Type B pancreatic cell (in vitro differentiated cells): ENCODE results near the gene SHCBP1L. TPM values are rescaled to one million over a fixed set of nuclear protein-coding genes. Genes with fewer than 3 reads are reported as not detected.

Experiments used
- DNase-seq: peaks from one replicate; pipeline ENCODE4 v3.0.0; 2021; ENCODE audit warnings: mixed read lengths; ENCODE audit not compliant: unreplicated experiment; ENCODE audit errors: extremely low spot score
- H3K27ac Mint-ChIP-seq: 2 replicates; pipeline ENCODE4 v1.8.0; 2021; ENCODE audit warnings: mild to moderate bottlenecking, mixed read lengths
- H3K27me3 Mint-ChIP-seq: 2 replicates; pipeline ENCODE4 v1.8.0; 2021; ENCODE audit warnings: mixed read lengths
- H3K36me3 Mint-ChIP-seq: 2 replicates; pipeline ENCODE4 v1.8.0; 2021; ENCODE audit warnings: mixed read lengths
- H3K4me1 Mint-ChIP-seq: one replicate; pipeline ENCODE4 v1.8.0; 2021; ENCODE audit warnings: mixed read lengths; ENCODE audit not compliant: unreplicated experiment
- H3K4me3 Mint-ChIP-seq: 2 replicates; pipeline ENCODE4 v1.8.0; 2021; ENCODE audit warnings: mild to moderate bottlenecking, mixed read lengths
- H3K9me3 Mint-ChIP-seq: 2 replicates; pipeline ENCODE4 v1.8.0; 2021; ENCODE audit warnings: mixed read lengths
- total RNA-seq: library from RNA; stranded (reverse); gene quantifications from 2 replicates; pipeline ENCODE4 v1.2.1, GENCODE V29; 2021; ENCODE audit warnings: low replicate concordance
- TF ChIP-seq, protein P1 (sequence below): fragments of 200-600 bp; sonication (generic); conservative IDR thresholded peaks from 2 replicates; pipeline ENCODE4 v1.5.0; 2021; ENCODE audit warnings: antibody characterized with exemption, mild to moderate bottlenecking

SHCBP1L gene
- total RNA-seq, 1 donor from 2014 or later, result not detected

DNA sequence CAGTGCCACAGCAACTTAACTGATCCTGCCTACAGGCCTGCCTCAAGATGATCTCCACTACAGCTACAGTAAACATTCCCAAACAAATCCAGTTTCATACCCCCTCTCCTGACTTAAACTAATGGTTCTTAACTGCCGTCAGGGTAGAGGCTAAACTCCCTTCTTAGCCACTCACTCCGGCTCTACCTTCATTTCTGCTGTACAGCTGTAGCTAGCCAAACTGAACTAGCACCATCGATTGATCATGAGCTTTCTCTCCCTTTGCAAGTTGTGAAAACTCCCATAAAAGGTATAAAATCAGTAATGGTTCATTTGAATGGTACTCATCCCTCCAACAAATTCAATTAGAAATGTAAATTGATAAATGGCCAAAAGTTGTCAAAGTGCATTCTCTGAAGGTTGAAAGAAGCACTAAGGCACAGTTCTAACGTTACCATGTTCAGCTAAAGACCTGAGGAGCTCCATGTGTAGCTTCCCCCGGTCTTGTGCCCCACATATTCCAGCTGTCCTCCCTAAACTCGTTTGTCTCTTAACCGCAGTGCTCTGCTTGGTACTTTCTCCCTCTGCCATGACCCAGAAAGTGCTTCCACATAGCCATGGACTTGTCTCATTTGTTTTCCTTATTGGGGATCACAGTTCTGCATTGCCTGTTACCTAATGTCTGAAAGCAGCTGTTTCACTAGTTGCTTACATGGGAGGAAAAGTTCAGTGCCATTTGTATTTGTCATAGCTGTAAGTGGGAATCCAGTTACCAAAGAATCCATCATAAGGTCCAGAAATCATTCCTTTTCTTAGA lies 64.0 kb downstream of the SHCBP1L start:
- Mint-ChIP-seq H3K4me1 (no peaks in the 10 kb centered on the region), H3K27me3 (no peaks in the 10 kb centered on the region), H3K27ac (no peak overlapping the region), H3K36me3 (peaks cover 42% of the 10 kb centered on the region), H3K4me3 (no peak overlapping the region), H3K9me3 (no peaks in the 10 kb centered on the region)
- no peak for DNase-seq
- TF ChIP-seq, protein P1, sequence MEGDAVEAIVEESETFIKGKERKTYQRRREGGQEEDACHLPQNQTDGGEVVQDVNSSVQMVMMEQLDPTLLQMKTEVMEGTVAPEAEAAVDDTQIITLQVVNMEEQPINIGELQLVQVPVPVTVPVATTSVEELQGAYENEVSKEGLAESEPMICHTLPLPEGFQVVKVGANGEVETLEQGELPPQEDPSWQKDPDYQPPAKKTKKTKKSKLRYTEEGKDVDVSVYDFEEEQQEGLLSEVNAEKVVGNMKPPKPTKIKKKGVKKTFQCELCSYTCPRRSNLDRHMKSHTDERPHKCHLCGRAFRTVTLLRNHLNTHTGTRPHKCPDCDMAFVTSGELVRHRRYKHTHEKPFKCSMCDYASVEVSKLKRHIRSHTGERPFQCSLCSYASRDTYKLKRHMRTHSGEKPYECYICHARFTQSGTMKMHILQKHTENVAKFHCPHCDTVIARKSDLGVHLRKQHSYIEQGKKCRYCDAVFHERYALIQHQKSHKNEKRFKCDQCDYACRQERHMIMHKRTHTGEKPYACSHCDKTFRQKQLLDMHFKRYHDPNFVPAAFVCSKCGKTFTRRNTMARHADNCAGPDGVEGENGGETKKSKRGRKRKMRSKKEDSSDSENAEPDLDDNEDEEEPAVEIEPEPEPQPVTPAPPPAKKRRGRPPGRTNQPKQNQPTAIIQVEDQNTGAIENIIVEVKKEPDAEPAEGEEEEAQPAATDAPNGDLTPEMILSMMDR, result no peak

DNA sequence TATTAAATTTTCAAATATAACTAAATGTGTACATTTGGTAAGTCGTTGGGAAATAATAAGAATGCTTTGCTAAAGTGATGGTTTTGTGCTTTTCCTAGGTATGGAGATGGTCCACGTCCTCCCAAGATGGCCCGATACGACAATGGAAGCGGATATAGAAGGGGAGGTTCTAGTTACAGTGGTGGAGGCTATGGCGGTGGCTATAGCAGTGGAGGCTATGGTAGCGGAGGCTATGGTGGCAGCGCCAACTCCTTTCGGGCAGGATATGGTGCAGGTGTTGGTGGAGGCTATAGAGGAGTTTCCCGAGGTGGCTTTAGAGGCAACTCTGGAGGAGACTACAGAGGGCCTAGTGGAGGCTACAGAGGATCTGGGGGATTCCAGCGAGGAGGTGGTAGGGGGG lies 66.0 kb downstream of the SHCBP1L start:
- no peak for DNase-seq
- TF ChIP-seq, protein P1, result no peak
- no peaks in the 10 kb centered on the region for H3K9me3 Mint-ChIP-seq
- H3K27ac Mint-ChIP-seq, result no peak overlapping the region
- H3K4me1 Mint-ChIP-seq, result no peaks in the 10 kb centered on the region
- peaks cover 53% of the 10 kb centered on the region for H3K36me3 Mint-ChIP-seq
- H3K27me3 Mint-ChIP-seq, result no peaks in the 10 kb centered on the region
- H3K4me3 Mint-ChIP-seq, result no peak overlapping the region

DNA sequence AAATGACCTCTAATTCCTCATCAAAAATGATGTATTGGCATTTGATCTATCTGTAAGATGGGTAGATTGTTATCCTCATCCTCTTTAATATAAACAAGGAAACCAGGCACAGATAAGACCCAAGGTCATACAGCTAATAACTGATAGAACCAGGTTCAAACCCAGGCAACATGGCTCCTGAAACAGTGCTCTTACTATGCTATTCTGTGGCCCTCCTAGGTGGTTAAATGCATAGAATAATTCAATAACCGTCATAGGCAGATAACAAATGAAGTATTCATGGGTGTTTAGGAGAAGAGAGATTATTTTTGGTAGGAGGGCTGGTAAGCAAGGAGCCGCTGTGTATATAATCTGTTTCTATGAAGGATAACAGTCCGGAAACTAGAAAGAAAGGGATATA lies 67.4 kb downstream of the SHCBP1L start:
- Mint-ChIP-seq H3K27me3 (no peaks in the 10 kb centered on the region), H3K27ac (no peak overlapping the region), H3K4me1 (no peaks in the 10 kb centered on the region), H3K4me3 (no peak overlapping the region), H3K9me3 (no peaks in the 10 kb centered on the region), H3K36me3 (peaks cover 61% of the 10 kb centered on the region)
- TF ChIP-seq, protein P1, result no peak
- no peak for DNase-seq

DNA sequence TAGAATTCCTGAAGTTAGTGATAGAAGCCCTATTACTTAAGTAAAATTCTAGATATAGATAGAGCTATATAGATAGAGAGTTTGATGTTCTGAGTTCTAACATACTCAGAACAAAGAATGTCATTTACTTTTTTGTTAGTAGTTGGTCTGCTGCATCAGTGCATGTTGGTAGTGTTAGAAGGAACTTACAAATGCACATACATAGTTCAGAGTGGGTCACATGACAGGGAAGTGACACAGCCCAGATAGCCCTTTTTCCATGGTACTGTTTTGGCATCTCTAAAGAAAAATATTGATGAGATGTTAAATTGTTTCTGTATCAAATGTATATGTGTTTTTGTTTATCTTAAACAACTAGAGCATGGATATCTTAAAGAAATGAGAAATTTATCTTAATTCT lies 68.1 kb downstream of the SHCBP1L start:
- Mint-ChIP-seq H3K4me3 (no peak overlapping the region), H3K27ac (no peak overlapping the region), H3K4me1 (no peaks in the 10 kb centered on the region), H3K36me3 (peaks cover 67% of the 10 kb centered on the region), H3K9me3 (no peaks in the 10 kb centered on the region), H3K27me3 (no peaks in the 10 kb centered on the region)
- no peak for DNase-seq
- TF ChIP-seq, protein P1, result no peak

DNA sequence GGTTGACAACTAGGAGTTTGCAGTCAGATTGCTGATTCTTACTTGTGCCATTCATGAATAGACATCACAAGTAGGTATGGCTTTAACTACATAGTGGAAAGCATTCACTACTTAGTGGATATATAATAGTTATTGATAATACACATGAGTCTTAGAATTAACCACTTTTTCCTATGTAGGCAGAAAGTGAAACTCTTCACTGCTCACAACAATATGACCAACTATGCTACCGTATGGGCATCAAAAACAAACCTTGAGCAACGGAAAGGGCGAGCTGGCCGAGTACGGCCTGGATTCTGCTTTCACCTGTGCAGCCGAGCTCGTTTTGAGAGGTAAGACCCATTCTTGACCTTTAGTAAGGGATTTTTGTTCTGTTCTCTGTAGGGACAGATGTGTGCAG lies 75.1 kb downstream of the SHCBP1L start:
- Mint-ChIP-seq H3K27ac (no peak overlapping the region), H3K9me3 (no peaks in the 10 kb centered on the region), H3K27me3 (no peaks in the 10 kb centered on the region), H3K4me3 (no peak overlapping the region), H3K4me1 (no peaks in the 10 kb centered on the region), H3K36me3 (peaks cover 76% of the 10 kb centered on the region)
- DNase-seq, result no peak
- TF ChIP-seq, protein P1, result no peak
